Right lobe of liver (tissue), 4 donors: ENCODE results near the gene OR51F2.

Source experiments
- CTCF ChIP-seq, 4 donors: fragments of 200-600 bp in 3 of 4; fragments of 450-650 bp in 1 of 4; IDR thresholded peaks; one replicate each; pipeline versions ENCODE4 v1.5.1 to v1.8.0; 2016 to 2022; ENCODE audit warnings: antibody characterized with exemption in 4 of 4, mild to moderate bottlenecking in 2 of 4
- POLR2A ChIP-seq: fragments of 450-650 bp; IDR thresholded peaks from one replicate; pipeline ENCODE4 v1.6.1; 2017; ENCODE audit warnings: antibody characterized with exemption, mild to moderate bottlenecking
- donor health status: DM: no; HTN: no; CAD: no.
- donor health status: DM: no; HTN: no; CAD: no.
- donor health status: DM: no; HTN: yes; CAD: no.

- no peak for TF ChIP-seq CTCF (IDR thresholded peaks at IDR 0.05)
- no peak for TF ChIP-seq POLR2A
Observed at GRCh38 chr11:4826425-4826824, 5.3 kb downstream of the OR51F2 start.
